ENCODE results near the gene TAS2R31. TPM values are rescaled to one million over a fixed set of nuclear protein-coding genes. Genes with fewer than 3 reads are reported as not detected.

Gene TAS2R31
- total RNA-seq, 4 donors from 2014 or later, result 4.5 to 27.5 (median 15.0) TPM

GRCh38 chr12:10994307-10994706 lies 36.9 kb downstream of the TAS2R31 start:
- WGBS, 2 donors (ENCODE audit: low coverage in 1 of 2), result 64 to 95% methylated on average over 1 to 3 of the region's 3 CpGs
- TF ChIP-seq, protein P1, sequence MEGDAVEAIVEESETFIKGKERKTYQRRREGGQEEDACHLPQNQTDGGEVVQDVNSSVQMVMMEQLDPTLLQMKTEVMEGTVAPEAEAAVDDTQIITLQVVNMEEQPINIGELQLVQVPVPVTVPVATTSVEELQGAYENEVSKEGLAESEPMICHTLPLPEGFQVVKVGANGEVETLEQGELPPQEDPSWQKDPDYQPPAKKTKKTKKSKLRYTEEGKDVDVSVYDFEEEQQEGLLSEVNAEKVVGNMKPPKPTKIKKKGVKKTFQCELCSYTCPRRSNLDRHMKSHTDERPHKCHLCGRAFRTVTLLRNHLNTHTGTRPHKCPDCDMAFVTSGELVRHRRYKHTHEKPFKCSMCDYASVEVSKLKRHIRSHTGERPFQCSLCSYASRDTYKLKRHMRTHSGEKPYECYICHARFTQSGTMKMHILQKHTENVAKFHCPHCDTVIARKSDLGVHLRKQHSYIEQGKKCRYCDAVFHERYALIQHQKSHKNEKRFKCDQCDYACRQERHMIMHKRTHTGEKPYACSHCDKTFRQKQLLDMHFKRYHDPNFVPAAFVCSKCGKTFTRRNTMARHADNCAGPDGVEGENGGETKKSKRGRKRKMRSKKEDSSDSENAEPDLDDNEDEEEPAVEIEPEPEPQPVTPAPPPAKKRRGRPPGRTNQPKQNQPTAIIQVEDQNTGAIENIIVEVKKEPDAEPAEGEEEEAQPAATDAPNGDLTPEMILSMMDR (IDR thresholded peaks at IDR 0.05), result no peak
- TF ChIP-seq EP300 (IDR thresholded peaks at IDR 0.05; ENCODE audit: low read depth), result no peak
- DNase-seq, result no peak
- Histone ChIP-seq H3K4me1 (no peaks in the 10 kb centered on the region), H3K9me3 (peaks cover 0 to 4% of the 10 kb centered on the region in 2 donors), H3K27me3 (no peaks in the 10 kb centered on the region), H3K4me3 (no peak overlapping the region), H3K27ac (no peak overlapping the region), H3K36me3 (no peaks in the 10 kb centered on the region)
- intact Hi-C loops (cut with DNase I; ENCODE audit: low total_unique reads) (no loop called here), in situ Hi-C loops (cut with MboI; ENCODE audit: low pct_ligation_motif_present in 1 of 4, low pct_unique_long_range_greater_than_20kb in 1 of 4, low sequenced_read_pairs in 3 of 4) (no loop called here)

DNA sequence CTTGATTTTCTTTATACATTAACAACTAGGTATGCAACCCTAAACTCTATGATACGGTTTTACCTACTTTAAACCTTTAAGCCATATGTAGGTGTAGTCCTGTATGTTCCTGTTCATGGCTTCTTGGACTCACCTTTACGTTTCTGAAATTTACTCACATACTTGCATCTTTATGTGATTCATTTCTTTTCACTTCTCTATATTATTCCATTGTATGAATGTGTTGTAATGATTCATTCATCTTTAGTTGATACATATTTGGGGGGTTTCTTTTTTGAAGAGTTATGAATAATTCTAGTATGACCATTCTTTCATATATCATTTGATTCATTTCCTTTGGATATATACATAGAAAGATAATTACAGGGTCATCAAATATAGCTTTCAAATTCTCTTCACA lies 42.1 kb downstream of the TAS2R31 start:
- H3K4me3 ChIP-seq, result no peak overlapping the region
- in situ Hi-C loops (cut with MboI; ENCODE audit: low pct_ligation_motif_present in 1 of 4, low pct_unique_long_range_greater_than_20kb in 1 of 4, low sequenced_read_pairs in 3 of 4), result no loop called here
- intact Hi-C loops (cut with DNase I; ENCODE audit: low total_unique reads), result no loop called here
- DNase-seq, result no peak
- H3K9me3 ChIP-seq, result peaks cover 0 to 4% of the 10 kb centered on the region in 2 donors
- 88 to 100% methylated on average over 2 of the region's 2 CpGs for WGBS, 2 donors (ENCODE audit: low coverage in 1 of 2)
- no peaks in the 10 kb centered on the region for H3K36me3 ChIP-seq
- no peak for TF ChIP-seq EP300 (IDR thresholded peaks at IDR 0.05; ENCODE audit: low read depth)
- TF ChIP-seq POLR2AphosphoS5 (IDR thresholded peaks at IDR 0.05), result no peak
- TF ChIP-seq POLR2A (IDR thresholded peaks at IDR 0.05), result no peak
- TF ChIP-seq, protein P1 (IDR thresholded peaks at IDR 0.05), result no peak
- no peak overlapping the region for H3K27ac ChIP-seq
- H3K4me1 ChIP-seq, result no peaks in the 10 kb centered on the region
- no peaks in the 10 kb centered on the region for H3K27me3 ChIP-seq

- DNase-seq, result no peak
- intact Hi-C loops (cut with DNase I; ENCODE audit: low total_unique reads), result no loop called here
Measured at GRCh38 chr12:10986812-10987211, 44.4 kb downstream of the TAS2R31 start, which contains the start of gene TAS2R50. Gene TAS2R50, minus strand, starts transcription at chr12:10986912. Its CDS starts 52 bp downstream, at chr12:10986860.

GRCh38 chr12:10982244-10982643 lies 49.0 kb downstream of the TAS2R31 start:
- WGBS, 2 donors (ENCODE audit: low coverage in 1 of 2), result 79 to 96% methylated on average over 3 to 5 of the region's 5 CpGs
- no peak for TF ChIP-seq POLR2AphosphoS5 (IDR thresholded peaks at IDR 0.05)
- no peak for TF ChIP-seq POLR2A (IDR thresholded peaks at IDR 0.05)
- TF ChIP-seq, protein P1 (IDR thresholded peaks at IDR 0.05), result no peak
- no peak for TF ChIP-seq EP300 (IDR thresholded peaks at IDR 0.05; ENCODE audit: low read depth)
- Histone ChIP-seq H3K9me3 (no peaks in the 10 kb centered on the region), H3K36me3 (no peaks in the 10 kb centered on the region), H3K4me1 (no peaks in the 10 kb centered on the region), H3K27ac (no peak overlapping the region), H3K4me3 (no peak overlapping the region), H3K27me3 (no peaks in the 10 kb centered on the region)
- no peak for DNase-seq
- intact Hi-C loops (cut with DNase I; ENCODE audit: low total_unique reads), result no loop called here
- in situ Hi-C loops (cut with MboI; ENCODE audit: low pct_ligation_motif_present in 1 of 4, low pct_unique_long_range_greater_than_20kb in 1 of 4, low sequenced_read_pairs in 3 of 4), result no loop called here

More at GRCh38 chr12:10986812-10987211, 44.4 kb downstream of the TAS2R31 start, which contains the start of gene TAS2R50:
- WGBS, 2 donors (ENCODE audit: low coverage in 1 of 2), result 46 to 47% methylated on average over 2 of the region's 2 CpGs
- H3K36me3 ChIP-seq, result no peaks in the 10 kb centered on the region
- in situ Hi-C loops (cut with MboI; ENCODE audit: low pct_ligation_motif_present in 1 of 4, low pct_unique_long_range_greater_than_20kb in 1 of 4, low sequenced_read_pairs in 3 of 4), result no loop called here
- H3K4me3 ChIP-seq, result no peak within 1 kb of the TSS
- no peaks in the 10 kb centered on the region for H3K27me3 ChIP-seq
- peaks cover 0 to 4% of the 10 kb centered on the region in 2 donors for H3K9me3 ChIP-seq
- no peak for TF ChIP-seq EP300 (IDR thresholded peaks at IDR 0.05; ENCODE audit: low read depth)
- no peak for TF ChIP-seq POLR2AphosphoS5 (IDR thresholded peaks at IDR 0.05)
- TF ChIP-seq, protein P1 (IDR thresholded peaks at IDR 0.05), result no peak
- no peak for TF ChIP-seq POLR2A (IDR thresholded peaks at IDR 0.05)
- no peaks in the 10 kb centered on the region for H3K4me1 ChIP-seq
- no peak within 1 kb of the TSS for H3K27ac ChIP-seq

Other genes with a start within 250 kb of the TAS2R31 start
- gene TAS2R7, start 228.8 kb downstream of the TAS2R31 start, total RNA-seq, result not detected
- gene TAS2R8, start 224.1 kb downstream of the TAS2R31 start, total RNA-seq, result not detected
- gene TAS2R9, start 221.2 kb downstream of the TAS2R31 start, total RNA-seq, result not detected
- under 1 TPM in 1 of 4 donors, not detected in 3; 0.79 TPM for gene TAS2R10, start 205.0 kb downstream of the TAS2R31 start, total RNA-seq
- 1 to 10 TPM in 2 of 4 donors, not detected in 2; 1.1 to 2.6 TPM for gene PRR4, start 181.9 kb downstream of the TAS2R31 start, total RNA-seq
- 10 to 100 TPM in 3 of 4 donors, 1 to 10 TPM in 1; 4.8 to 64.8 (median 32.2) TPM for gene PRH1, start 147.2 kb downstream of the TAS2R31 start, total RNA-seq
- gene TAS2R13, start 121.8 kb downstream of the TAS2R31 start, total RNA-seq, result 1 to 10 TPM in 2 of 4 donors, not detected in 2; 1.5 to 6.2 TPM
- gene PRH2, start 102.2 kb downstream of the TAS2R31 start, total RNA-seq, result not detected
- 1 to 10 TPM in 3 of 4 donors, not detected in 1; 1.5 to 5.1 (median 3.8) TPM for gene TAS2R14, start 92.1 kb downstream of the TAS2R31 start, total RNA-seq
- 1 to 10 TPM in 3 of 4 donors, not detected in 1; 4.1 to 7.1 (median 4.9) TPM for gene TAS2R50, start 44.5 kb downstream of the TAS2R31 start, total RNA-seq
- 1 to 10 TPM in 3 of 4 donors, not detected in 1; 2.6 to 6.0 (median 5.6) TPM for gene TAS2R20, start 33.1 kb downstream of the TAS2R31 start, total RNA-seq
- 1 to 10 TPM; 1.4 to 9.2 (median 5.0) TPM for gene TAS2R19, start 8.8 kb downstream of the TAS2R31 start, total RNA-seq
- 1 to 10 TPM in 2 of 4 donors, not detected in 2; 2.4 to 3.8 TPM for gene TAS2R46, start 30.9 kb upstream of the TAS2R31 start, total RNA-seq
- gene TAS2R43, start 60.9 kb upstream of the TAS2R31 start, total RNA-seq, result 1 to 10 TPM in 3 of 4 donors, not detected in 1; 2.5 to 5.6 (median 5.1) TPM
- 10 to 100 TPM in 2 of 4 donors, 1 to 10 TPM in 2; 1.4 to 23.2 (median 12.3) TPM for gene TAS2R30, start 103.2 kb upstream of the TAS2R31 start, total RNA-seq
- gene SMIM10L1, start 139.8 kb upstream of the TAS2R31 start, total RNA-seq, result 10 to 100 TPM in 1 of 4 donors, 1 to 10 TPM in 3; 5.2 to 17.2 (median 8.9) TPM
- not detected for gene TAS2R42, start 155.5 kb upstream of the TAS2R31 start, total RNA-seq
- not detected for gene PRB3, start 238.3 kb upstream of the TAS2R31 start, total RNA-seq

Data from transverse colon (tissue), 4 donors.